Measurements from ENCODE around the gene SMARCA2.
A peak's percentile ranks its signal among the peaks of the same experiment; 100 is the strongest.

Gene SMARCA2

GRCh38 chr9:2151171-2151570, 136.0 kb downstream of the SMARCA2 start:
- no peak for DNase-seq

- DNase-seq = no peak
These were observed 138.0 kb downstream of the SMARCA2 start for GRCh38 chr9:2152966-2153629.

- no peak for DNase-seq
These were observed 138.6 kb downstream of the SMARCA2 start for GRCh38 chr9:2153630-2154217.

- no peak for DNase-seq
These were observed 139.6 kb downstream of the SMARCA2 start for GRCh38 chr9:2154731-2155130.

GRCh38 chr9:2155966-2156365, 140.8 kb downstream of the SMARCA2 start:
- no peak for DNase-seq

GRCh38 chr9:2157277-2158110, 142.3 kb downstream of the SMARCA2 start:
- peak; percentile 56 to 64 for DNase-seq

- peak; percentile 34 to 38 for DNase-seq
These were observed 143.0 kb downstream of the SMARCA2 start for GRCh38 chr9:2158111-2158610.

- no peak for DNase-seq
These were observed 143.8 kb downstream of the SMARCA2 start for GRCh38 chr9:2158766-2159430.

GRCh38 chr9:2159521-2160454, 144.6 kb downstream of the SMARCA2 start:
- DNase-seq = no peak

GRCh38 chr9:2161661-2162060, 146.5 kb downstream of the SMARCA2 start:
- no peak for DNase-seq

GRCh38 chr9:2163231-2163885, 148.2 kb downstream of the SMARCA2 start:
- no peak for DNase-seq

- no peak for DNase-seq
These were observed 149.1 kb downstream of the SMARCA2 start for GRCh38 chr9:2164268-2164667.

- DNase-seq = no peak
These were observed 151.1 kb downstream of the SMARCA2 start for GRCh38 chr9:2166203-2166602.

GRCh38 chr9:2169035-2169434, 153.9 kb downstream of the SMARCA2 start:
- no peak for DNase-seq

- no peak for DNase-seq
These were observed 155.6 kb downstream of the SMARCA2 start for GRCh38 chr9:2170722-2171121.

GRCh38 chr9:2173170-2173569, 158.0 kb downstream of the SMARCA2 start:
- DNase-seq = no peak

GRCh38 chr9:2173861-2174260, 158.7 kb downstream of the SMARCA2 start:
- DNase-seq = no peak

- no peak for DNase-seq
These were observed 159.2 kb downstream of the SMARCA2 start for GRCh38 chr9:2174306-2174705.

- DNase-seq = no peak
These were observed 159.8 kb downstream of the SMARCA2 start for GRCh38 chr9:2174911-2175310.

- DNase-seq = no peak
These were observed 162.0 kb downstream of the SMARCA2 start for GRCh38 chr9:2177121-2177520.

GRCh38 chr9:2178034-2178734, 163.0 kb downstream of the SMARCA2 start:
- no peak for DNase-seq
